DOHH2 (cell line): ENCODE data around the gene CACYBP.
A peak's percentile ranks its signal among the peaks of the same experiment; 100 is the strongest.
"Not testable (repeated sequence)": the region's sequence is repeated elsewhere in the genome, so short reads cannot be mapped to it uniquely, and the experiment has no call there.

Experiments
- H3F3A ChIP-seq: fragments of 200-600 bp; sonication (generic), shearing (Covaris generic); 2 replicates; pipeline ENCODE4 v1.6.0; 2016; ENCODE audit warnings: antibody characterized with exemption, mild to moderate bottlenecking; ENCODE audit not compliant: control insufficient read depth, insufficient read depth
- H3K27ac ChIP-seq: fragments of 200-600 bp; sonication (generic); 2 replicates; pipeline ENCODE4 v1.5.1; 2014; ENCODE audit warnings: low read depth, mild to moderate bottlenecking, low read length, moderate library complexity
- H3K27me3 ChIP-seq: fragments of 200-600 bp; sonication (generic); 2 replicates; pipeline ENCODE4 v1.6.1; 2014; ENCODE audit warnings: mild to moderate bottlenecking, low read length, mixed read lengths; ENCODE audit not compliant: control insufficient read depth
- H3K36me3 ChIP-seq: fragments of 200-600 bp; sonication (generic); 2 replicates; pipeline ENCODE4 v1.6.1; 2014; ENCODE audit warnings: mild to moderate bottlenecking, low read length, moderate library complexity, mixed read lengths; ENCODE audit not compliant: control insufficient read depth
- H3K4me1 ChIP-seq: fragments of 200-600 bp; sonication (generic); 2 replicates; pipeline ENCODE4 v1.6.1; 2014; ENCODE audit warnings: mild to moderate bottlenecking, low read length, mixed read lengths; ENCODE audit not compliant: control insufficient read depth
- H3K4me2 ChIP-seq: fragments of 200-600 bp; sonication (generic); 2 replicates; pipeline ENCODE4 v1.6.0; 2014; ENCODE audit warnings: mild to moderate bottlenecking, low read length, moderate library complexity
- H3K4me3 ChIP-seq: fragments of 200-600 bp; sonication (generic); 2 replicates; pipeline ENCODE4 v1.5.1; 2014; ENCODE audit warnings: mild to moderate bottlenecking, low read length, mixed read lengths
- H3K79me2 ChIP-seq: fragments of 200-600 bp; sonication (generic); 2 replicates; pipeline ENCODE4 v1.6.1; 2014; ENCODE audit warnings: mild to moderate bottlenecking, low read length, mixed read lengths; ENCODE audit not compliant: control insufficient read depth
- H3K9me2 ChIP-seq: fragments of 200-600 bp; sonication (generic); replicated peaks from 2 replicates; pipeline ENCODE4 v1.6.1; 2014; ENCODE audit warnings: mild to moderate bottlenecking, low read length, mixed read lengths; ENCODE audit not compliant: control insufficient read depth
- H3K9me3 ChIP-seq: fragments of 200-600 bp; sonication (generic); 2 replicates; pipeline ENCODE4 v1.6.1; 2014; ENCODE audit warnings: antibody characterized with exemption, low read length, mixed read lengths; ENCODE audit not compliant: control insufficient read depth, insufficient read depth
- H4K20me1 ChIP-seq: fragments of 200-600 bp; sonication (generic); 2 replicates; pipeline ENCODE4 v1.6.0; 2014; ENCODE audit warnings: low read depth, mild to moderate bottlenecking, antibody characterized with exemption, low read length, moderate library complexity; ENCODE audit not compliant: control insufficient read depth, insufficient read depth
- CTCF ChIP-seq: fragments of 200-600 bp; sonication (generic); IDR thresholded peaks from one replicate; pipeline ENCODE4 v1.5.1; 2014; ENCODE audit warnings: antibody characterized with exemption, mild to moderate bottlenecking, low read depth, low read length; ENCODE audit not compliant: poor library complexity, severe bottlenecking
- EZH2phosphoT487 ChIP-seq: fragments of 200-600 bp; sonication (generic); IDR thresholded peaks from 2 replicates; pipeline ENCODE4 v1.6.1; 2017; ENCODE audit warnings: borderline replicate concordance, mild to moderate bottlenecking, antibody characterized with exemption, low read length, moderate library complexity, mixed read lengths

The CACYBP gene

GRCh38 chr1:175015243-175015642 lies 15.5 kb downstream of the CACYBP start:
- H3K9me2 ChIP-seq: no peaks in the 10 kb centered on the region
- H3K79me2 ChIP-seq: peaks cover 18% of the 10 kb centered on the region
- H3K9me3 ChIP-seq: no peaks in the 10 kb centered on the region
- no peak overlapping the region for H3K4me2 ChIP-seq
- H3K27me3 ChIP-seq: no peaks in the 10 kb centered on the region
- H3K4me1 ChIP-seq: peaks cover 3% of the 10 kb centered on the region
- no peak overlapping the region for H3K4me3 ChIP-seq
- peaks cover 5% of the 10 kb centered on the region; the same call in 1 of the 2 replicates for H4K20me1 ChIP-seq
- peaks cover 87% of the 10 kb centered on the region for H3K36me3 ChIP-seq
- peaks cover 33% of the 10 kb centered on the region for H3F3A ChIP-seq
- TF ChIP-seq CTCF: no peak
- no peak for TF ChIP-seq EZH2phosphoT487
- no peak overlapping the region for H3K27ac ChIP-seq

- Histone ChIP-seq H3K9me3 (no peaks in the 10 kb centered on the region), H3K4me2 (no peak overlapping the region), H4K20me1 (no peaks in the 10 kb centered on the region; the same call in 1 of the 2 replicates), H3K9me2 (no peaks in the 10 kb centered on the region), H3K79me2 (peaks cover 44% of the 10 kb centered on the region), H3K36me3 (peaks cover 56% of the 10 kb centered on the region), H3F3A (peaks cover 14% of the 10 kb centered on the region; the same call in 1 of the 2 replicates), H3K27ac (no peak overlapping the region), H3K4me1 (peaks cover 16% of the 10 kb centered on the region), H3K4me3 (no peak overlapping the region), H3K27me3 (no peaks in the 10 kb centered on the region)
- no peak for TF ChIP-seq CTCF
- no peak for TF ChIP-seq EZH2phosphoT487
These were observed 19.8 kb downstream of the CACYBP start for GRCh38 chr1:175019524-175019923.

- H3F3A ChIP-seq: peaks cover 27% of the 10 kb centered on the region
- H3K4me1 ChIP-seq: peaks cover 20% of the 10 kb centered on the region
- peak within 1 kb of the TSS; percentile 57 for H3K27ac ChIP-seq
- peak within 1 kb of the TSS; percentile 89 for H3K4me2 ChIP-seq
- peaks cover 44% of the 10 kb centered on the region for H3K79me2 ChIP-seq
- H3K27me3 ChIP-seq: no peaks in the 10 kb centered on the region
- peak within 1 kb of the TSS; percentile 99 for H3K4me3 ChIP-seq
- H3K36me3 ChIP-seq: peaks cover 19% of the 10 kb centered on the region
- no peaks in the 10 kb centered on the region for H3K9me3 ChIP-seq
- TF ChIP-seq EZH2phosphoT487 (no peak), CTCF (no peak)
- H3K9me2 ChIP-seq: no peaks in the 10 kb centered on the region
- H4K20me1 ChIP-seq: no peaks in the 10 kb centered on the region
These were observed 23.5 kb downstream of the CACYBP start, which contains the start of gene MRPS14 for GRCh38 chr1:175023043-175023921. TSS of gene MRPS14 (minus strand) at chr1:175023425. CDS start at chr1:175023408, 17 bp downstream.

GRCh38 chr1:175023922-175024242 lies 24.1 kb downstream of the CACYBP start:
- Histone ChIP-seq H3K4me2 (peak overlapping the region; percentile 89), H3K36me3 (peaks cover 16% of the 10 kb centered on the region), H3F3A (peaks cover 28% of the 10 kb centered on the region), H3K4me1 (peaks cover 22% of the 10 kb centered on the region), H3K79me2 (peaks cover 42% of the 10 kb centered on the region), H3K4me3 (peak overlapping the region; percentile 99), H3K27ac (peak overlapping the region; percentile 45)
- H3K9me3 ChIP-seq, H4K20me1 ChIP-seq, H3K27me3 ChIP-seq, H3K9me2 ChIP-seq: not testable (repeated sequence)
